H1 (cell line): Measurements from ENCODE around the gene ARL5C. TPM values are rescaled to one million over a fixed set of nuclear protein-coding genes. Genes with fewer than 3 reads are reported as not detected.

Experiments used
- CTCF ChIA-PET: fragments of 300-600 bp; sonication (Branson Sonifier 250); formaldehyde crosslinking; loops from one replicate; lab custom pipeline; 2021; ENCODE audit not compliant: partially characterized antibody; lab: Charles Lee
- POLR2A ChIA-PET: fragments of 300-600 bp; sonication (Branson Sonifier 250); formaldehyde crosslinking; loops from one replicate; lab custom pipeline; 2021; ENCODE audit warnings: inconsistent platforms; ENCODE audit not compliant: partially characterized antibody; lab: Charles Lee
- DNase-seq, 2 experiments: peaks; one replicate each; pipeline versions ENCODE4 v3.0.0 to v3.0.0-alpha.2; 2010 to 2022; ENCODE audit warnings: low spot score in 2 of 2, low read depth in 1 of 2, mixed read lengths in 1 of 2
- FAIRE-seq: peaks from 2 replicates; lab custom pipeline; 2011; peaks lifted over from hg19 to GRCh38; lab: Jason Lieb, UNC
- H2AFZ ChIP-seq: 2 replicates; pipeline ENCODE4 v1.8.1; 2012; ENCODE audit warnings: low read length, inconsistent platforms
- H2AK5ac ChIP-seq: 2 replicates; pipeline ENCODE4 v1.6.1; 2013; ENCODE audit warnings: low read depth, low read length
- H2BK120ac ChIP-seq: replicated peaks from 2 replicates; pipeline ENCODE3; 2013; ENCODE audit warnings: low read depth, low read length, inconsistent platforms
- H2BK12ac ChIP-seq: 2 replicates; pipeline ENCODE4 v1.6.1; 2013; ENCODE audit warnings: low read depth, low read length
- H2BK15ac ChIP-seq: 2 replicates; pipeline ENCODE4 v1.6.1; 2013; ENCODE audit warnings: low read length
- H2BK20ac ChIP-seq: 2 replicates; pipeline ENCODE4 v1.6.1; 2013; ENCODE audit warnings: low read length
- H2BK5ac ChIP-seq: 2 replicates; pipeline ENCODE4 v1.6.1; 2013; ENCODE audit warnings: low read depth, low read length
- H3K14ac ChIP-seq: 2 replicates; pipeline ENCODE4 v1.6.1; 2013; ENCODE audit warnings: inconsistent platforms; ENCODE audit not compliant: insufficient read length
- H3K18ac ChIP-seq: 2 replicates; pipeline ENCODE4 v1.6.1; 2013; ENCODE audit warnings: low read length; ENCODE audit errors: extremely low read depth
- H3K23ac ChIP-seq: 2 replicates; pipeline ENCODE4 v1.6.1; 2013; ENCODE audit warnings: inconsistent platforms; ENCODE audit not compliant: insufficient read length
- H3K23me2 ChIP-seq: 2 replicates; pipeline ENCODE4 v1.6.1; 2013; ENCODE audit warnings: low read depth, low read length
- H3K27ac ChIP-seq: 2 replicates; pipeline ENCODE4 v1.6.1; 2011; ENCODE audit warnings: low read depth, low read length, inconsistent platforms
- H3K27me3 ChIP-seq, 4 experiments: replicated peaks in 1 of 4; 1 replicate in 1 of 4; 2 replicates in 3 of 4; pipeline versions ENCODE4 v1.6.1 to v1.8.1; 2011 to 2013; ENCODE audit warnings: low read length in 3 of 4, mild to moderate bottlenecking in 3 of 4, inconsistent platforms in 2 of 4, mixed read lengths in 2 of 4, moderate library complexity in 1 of 4; ENCODE audit not compliant: control insufficient read depth in 3 of 4, insufficient read depth in 3 of 4; ENCODE audit errors: extremely low read depth in 1 of 4
- H3K36me3 ChIP-seq, 4 experiments: 2 replicates each; pipeline versions ENCODE4 v1.6.1 to v1.8.1; 2011 to 2013; ENCODE audit warnings: mild to moderate bottlenecking in 4 of 4, low read length in 3 of 4, moderate library complexity in 2 of 4, control low read depth in 1 of 4, inconsistent platforms in 1 of 4; ENCODE audit not compliant: insufficient read depth in 4 of 4, control insufficient read depth in 2 of 4
- H3K4ac ChIP-seq: replicated peaks from 2 replicates; pipeline ENCODE3; 2013; ENCODE audit warnings: low read length, low read depth, mixed read lengths, inconsistent platforms; ENCODE audit not compliant: insufficient read length
- H3K4me1 ChIP-seq, 4 experiments: replicated peaks in 1 of 4; 1 replicate in 1 of 4; 2 replicates in 3 of 4; pipeline versions ENCODE4 v1.6.1 to v1.8.1; 2011 to 2013; ENCODE audit warnings: low read length in 3 of 4, inconsistent platforms in 2 of 4, mixed read lengths in 1 of 4; ENCODE audit not compliant: insufficient read depth in 4 of 4, control insufficient read depth in 3 of 4
- H3K4me2 ChIP-seq, 2 experiments: 2 replicates each; pipeline versions ENCODE4 v1.6.1 to v1.8.1; 2011 to 2013; ENCODE audit warnings: low read depth in 2 of 2, low read length in 2 of 2, control low read depth in 1 of 2, inconsistent platforms in 1 of 2, mild to moderate bottlenecking in 1 of 2; ENCODE audit not compliant: insufficient read depth in 1 of 2
- H3K4me3 ChIP-seq, 4 experiments: fragments of 200-600, 300-600 bp in 1 of 4; sonication (generic), shearing (Covaris generic), sonication (Bioruptor Twin) in 1 of 4; 2 replicates each; pipeline versions ENCODE4 v1.5.1 to v1.8.1; 2011 to 2016; ENCODE audit warnings: low read length in 4 of 4, low read depth in 3 of 4, control low read depth in 2 of 4, inconsistent platforms in 2 of 4, mild to moderate bottlenecking in 2 of 4, mixed read lengths in 1 of 4, moderate library complexity in 1 of 4; ENCODE audit not compliant: insufficient read depth in 2 of 4; ENCODE audit errors: extremely low read depth in 1 of 4
- H3K56ac ChIP-seq: replicated peaks from 2 replicates; pipeline ENCODE3; 2013; ENCODE audit warnings: low read depth, mild to moderate bottlenecking, mixed read lengths, low read length, inconsistent platforms; ENCODE audit not compliant: insufficient read length
- H3K79me1 ChIP-seq: 2 replicates; pipeline ENCODE4 v1.6.1; 2013; ENCODE audit warnings: low read depth, low read length, control low read depth
- H3K79me2 ChIP-seq, 2 experiments: 2 replicates each; pipeline versions ENCODE4 v1.6.1 to v1.8.1; 2012 to 2013; ENCODE audit warnings: low read length in 2 of 2, mild to moderate bottlenecking in 2 of 2, inconsistent platforms in 1 of 2; ENCODE audit not compliant: insufficient read depth in 2 of 2, control insufficient read depth in 1 of 2
- H3K9ac ChIP-seq, 4 experiments: replicated peaks in 1 of 4; 1 replicate in 1 of 4; 2 replicates in 3 of 4; pipeline versions ENCODE4 v1.6.1 to v1.8.1; 2011 to 2013; ENCODE audit warnings: low read depth in 3 of 4, low read length in 3 of 4, control low read depth in 2 of 4, mild to moderate bottlenecking in 2 of 4, moderate library complexity in 2 of 4, inconsistent platforms in 1 of 4; ENCODE audit errors: extremely low read depth in 1 of 4
- H3K9me3 ChIP-seq, 2 experiments: 2 replicates each; pipeline versions ENCODE4 v1.6.1 to v1.8.1; 2012 to 2013; ENCODE audit warnings: mild to moderate bottlenecking in 2 of 2, moderate library complexity in 2 of 2, control low read depth in 1 of 2, inconsistent platforms in 1 of 2, low read depth in 1 of 2, low read length in 1 of 2, mixed read lengths in 1 of 2; ENCODE audit not compliant: insufficient read depth in 2 of 2
- H4K20me1 ChIP-seq, 2 experiments: replicated peaks in 1 of 2; 2 replicates each; pipeline versions ENCODE3 to v1.8.1; 2011 to 2013; ENCODE audit warnings: inconsistent platforms in 2 of 2, low read length in 2 of 2, mild to moderate bottlenecking in 1 of 2; ENCODE audit not compliant: insufficient read depth in 2 of 2, control insufficient read depth in 1 of 2
- H4K5ac ChIP-seq: 2 replicates; pipeline ENCODE4 v1.6.1; 2013; ENCODE audit warnings: low read length, low read depth, mixed read lengths, inconsistent platforms; ENCODE audit not compliant: insufficient read length
- H4K8ac ChIP-seq: 2 replicates; pipeline ENCODE4 v1.8.0; 2013; ENCODE audit warnings: mild to moderate bottlenecking, moderate library complexity, low read length, inconsistent platforms; ENCODE audit not compliant: insufficient read depth; ENCODE audit errors: extremely low read depth
- H4K91ac ChIP-seq: replicated peaks from 2 replicates; pipeline ENCODE3; 2013; ENCODE audit warnings: low read length, mixed read lengths, inconsistent platforms; ENCODE audit not compliant: insufficient read length
- BACH1 ChIP-seq: IDR thresholded peaks from 2 replicates; pipeline ENCODE4 v1.6.1; 2012; ENCODE audit warnings: low read length, improper control_type of control experiment
- BCL11A ChIP-seq, 2 experiments: IDR thresholded peaks; one replicate each; pipeline ENCODE4 v1.6.1; 2011; ENCODE audit warnings: low read depth in 2 of 2, low read length in 2 of 2, mild to moderate bottlenecking in 2 of 2
- CTCF ChIP-seq, 3 experiments: IDR thresholded peaks; 1 replicate in 2 of 3; 2 replicates in 1 of 3; pipeline versions ENCODE4 v1.5.1 to v1.6.1; 2011; ENCODE audit warnings: low read length in 3 of 3, mild to moderate bottlenecking in 3 of 3, inconsistent platforms in 2 of 3, low read depth in 1 of 3, moderate library complexity in 1 of 3; ENCODE audit not compliant: insufficient read depth in 1 of 3; ENCODE audit errors: control extremely low read depth in 1 of 3
- EGR1 ChIP-seq: IDR thresholded peaks from 2 replicates; pipeline ENCODE4 v1.6.1; 2011; ENCODE audit warnings: low read depth, low read length, borderline replicate concordance
- GTF2F1 ChIP-seq: IDR thresholded peaks from 2 replicates; pipeline ENCODE4 v1.6.1; 2012; ENCODE audit warnings: low read depth, low read length, improper control_type of control experiment, borderline replicate concordance
- MAFK ChIP-seq: IDR thresholded peaks from 2 replicates; pipeline ENCODE4 v1.6.1; 2012; ENCODE audit warnings: low read depth, mild to moderate bottlenecking, improper control_type of control experiment, low read length
- POLR2AphosphoS5 ChIP-seq: IDR thresholded peaks from 2 replicates; pipeline ENCODE4 v1.6.1; 2011; ENCODE audit warnings: low read depth, low read length
- RXRA ChIP-seq: IDR thresholded peaks from 2 replicates; pipeline ENCODE4 v1.6.1; 2011; ENCODE audit warnings: low read depth, mild to moderate bottlenecking, low read length, moderate library complexity; ENCODE audit not compliant: insufficient read depth
- SAP30 ChIP-seq: fragments of 300-600 bp; sonication (generic); IDR thresholded peaks from 2 replicates; pipeline ENCODE4 v1.7.1; 2012; ENCODE audit warnings: low read length, moderate library complexity, mild to moderate bottlenecking, inconsistent platforms; ENCODE audit not compliant: insufficient read depth, insufficient replicate concordance
- YY1 ChIP-seq: IDR thresholded peaks from 2 replicates; pipeline ENCODE4 v1.6.1; 2011; ENCODE audit warnings: low read depth, mild to moderate bottlenecking, low read length
- WGBS, 2 experiments: shearing (Covaris generic) in 1 of 2; methylation state at CpG; one replicate each; pipeline versions ENCODE4 v1.1.6 to v1.1.7; 2013 to 2015; ENCODE audit warnings: low lambda C conversion rate in 2 of 2, mixed read lengths in 2 of 2, inconsistent platforms in 1 of 2, low coverage in 1 of 2, missing lambda C conversion rate in 1 of 2; ENCODE audit not compliant: insufficient replicate concordance in 2 of 2, insufficient coverage in 1 of 2, insufficient read length in 1 of 2; ENCODE audit errors: extremely low coverage in 1 of 2, missing lambda C conversion rate in 1 of 2; 5-methylcytosine and 5-hydroxymethylcytosine counted together
- polyA plus RNA-seq, 7 experiments: library from polyadenylated mRNA; depleted of rRNA in 3 of 7; stranded (reverse) in 5 of 7; unstranded in 2 of 7; fragments of >200 nt in 5 of 7; fragments of 200-250 nt in 2 of 7; gene quantifications; 1 replicate in 5 of 7; 2 replicates in 1 of 7; 4 replicates in 1 of 7; pipeline versions ENCODE4 v1.2.1 to v1.2.3, GENCODE V29; 2011 to 2013; ENCODE audit warnings: missing spikeins in 2 of 7, mixed read lengths in 2 of 7
- total RNA-seq: library from RNA; stranded (reverse); fragmentation: NEBNext Ultra II Directional; extraction: Animal tissue kit (Norgen Biotek cat#: 25700); gene quantifications from 2 replicates; pipeline ENCODE4 v1.2.1, GENCODE V29; 2021

Gene ARL5C
- total and polyA plus RNA-seq, 2 of the 8 experiments (the other 6 are each of a cell fraction or from before 2014, with no cell fraction given), result not detected

GRCh38 chr17:39186481-39187002, 20.6 kb upstream of the ARL5C start:
- Histone ChIP-seq H3K27ac (no peak overlapping the region), H2BK120ac (no peak overlapping the region), H3K36me3 (peaks cover 28 to 73% (median 45%) of the 10 kb centered on the region in 4 experiments), H2AFZ (no peak overlapping the region), H3K79me2 (no peaks in the 10 kb centered on the region), H4K5ac (no peak overlapping the region), H4K8ac (no peak overlapping the region; the same call in 1 of the 2 replicates), H2BK15ac (no peak overlapping the region), H3K23ac (no peak overlapping the region), H3K23me2 (no peaks in the 10 kb centered on the region), H3K18ac (no peak overlapping the region), H2BK12ac (no peak overlapping the region), H3K27me3 (no peaks in the 10 kb centered on the region), H4K91ac (no peak overlapping the region), H3K4ac (no peak overlapping the region), H3K79me1 (peaks cover 2% of the 10 kb centered on the region; the same call in 1 of the 2 replicates), H3K4me2 (no peak overlapping the region), H3K56ac (no peak overlapping the region), H4K20me1 (peaks cover 0 to 18% of the 10 kb centered on the region in 2 experiments), H3K4me1 (no peaks in the 10 kb centered on the region), H2AK5ac (no peak overlapping the region), H2BK20ac (no peak overlapping the region), H3K4me3 (no peak overlapping the region), H2BK5ac (no peak overlapping the region), H3K14ac (no peak overlapping the region), H3K9ac (no peak overlapping the region), H3K9me3 (no peaks in the 10 kb centered on the region)
- no peak for DNase-seq
- WGBS, 2 experiments, result 92% methylated on average over 12 of the region's 15 CpGs; no CpG with 5 or more reads in 1 of the 2 experiments
- ChIA-PET CTCF (interaction anchor here (0.5 to 2.0 kb wide), 5 partner anchors 8 to 188 kb away, joined by 3 to 9 read pairs (median 4); no protein-coding TSS in a partner anchor), POLR2A (interaction anchor here (0.9 to 2.2 kb wide), 6 partner anchors 9 to 19 kb away, joined by 3 to 5 read pairs (median 4); partner anchors contain the start of gene CACNB1)
- no peak for TF ChIP-seq MAFK
- no peak for TF ChIP-seq BCL11A (IDR thresholded peaks at IDR 0.05; ENCODE audit: low read depth in 2 of 2, low read length in 2 of 2)
- no peak for TF ChIP-seq SAP30
- no peak for TF ChIP-seq GTF2F1
- no peak for TF ChIP-seq CTCF (IDR thresholded peaks at IDR 0.05; ENCODE audit: control extremely low read depth in 1 of 3, insufficient read depth in 1 of 3, low read depth in 1 of 3, low read length in 3 of 3)
- no peak for TF ChIP-seq POLR2AphosphoS5
- TF ChIP-seq BACH1, result no peak
- no peak for TF ChIP-seq YY1
- no peak for TF ChIP-seq RXRA
- TF ChIP-seq EGR1, result no peak
- no peak for FAIRE-seq
